Forelimb muscle (tissue), 1 donor: Measurements from ENCODE around the gene ACSS1. TPM values are rescaled to one million over a fixed set of nuclear protein-coding genes. Genes with fewer than 3 reads are reported as not detected.

ENCODE experiments used
- DNase-seq: peaks from one replicate; pipeline ENCODE4 v3.0.0-alpha.2; 2013; ENCODE audit warnings: low read depth
- polyA plus RNA-seq: library from polyadenylated mRNA; unstranded; fragments of 120-200 nt; gene quantifications from one replicate; pipeline ENCODE4 v1.2.1, GENCODE V29; 2013; ENCODE audit not compliant: insufficient read length

The ACSS1 gene
- polyA plus RNA-seq, result 16.5 TPM

- DNase-seq, result no peak
Observed at GRCh38 chr20:25058051-25058846, at the start of gene ACSS1. Gene ACSS1 (minus strand): TSS chr20:25058139. CDS start chr20:25058102, 37 bp downstream.

GRCh38 chr20:25103526-25103925, 45.6 kb upstream of the ACSS1 start:
- no peak for DNase-seq

- DNase-seq, result no peak
Observed at GRCh38 chr20:25100914-25101313, 43.0 kb upstream of the ACSS1 start.

- DNase-seq, result no peak
Observed at GRCh38 chr20:25099601-25100140, 41.7 kb upstream of the ACSS1 start.

DNA sequence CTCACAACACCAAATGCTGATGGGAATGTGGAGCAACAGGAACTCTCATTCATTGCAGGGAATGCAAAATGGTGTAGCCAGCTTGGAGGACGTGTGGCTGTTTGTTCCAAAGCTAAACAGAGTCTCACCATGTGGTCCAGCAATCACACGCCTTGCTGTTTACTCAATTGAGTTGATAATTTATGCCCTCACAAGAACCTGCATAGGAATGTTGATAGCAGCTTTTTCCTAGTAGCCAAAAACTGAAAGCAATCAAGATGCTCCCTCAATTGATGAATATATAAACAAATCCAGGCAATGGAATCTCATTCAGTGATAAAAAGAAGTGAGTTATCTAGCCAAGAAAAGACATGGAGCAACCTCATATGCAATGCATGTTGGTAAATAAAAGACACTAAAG, 39.6 kb upstream of the ACSS1 start:
- no peak for DNase-seq

DNA sequence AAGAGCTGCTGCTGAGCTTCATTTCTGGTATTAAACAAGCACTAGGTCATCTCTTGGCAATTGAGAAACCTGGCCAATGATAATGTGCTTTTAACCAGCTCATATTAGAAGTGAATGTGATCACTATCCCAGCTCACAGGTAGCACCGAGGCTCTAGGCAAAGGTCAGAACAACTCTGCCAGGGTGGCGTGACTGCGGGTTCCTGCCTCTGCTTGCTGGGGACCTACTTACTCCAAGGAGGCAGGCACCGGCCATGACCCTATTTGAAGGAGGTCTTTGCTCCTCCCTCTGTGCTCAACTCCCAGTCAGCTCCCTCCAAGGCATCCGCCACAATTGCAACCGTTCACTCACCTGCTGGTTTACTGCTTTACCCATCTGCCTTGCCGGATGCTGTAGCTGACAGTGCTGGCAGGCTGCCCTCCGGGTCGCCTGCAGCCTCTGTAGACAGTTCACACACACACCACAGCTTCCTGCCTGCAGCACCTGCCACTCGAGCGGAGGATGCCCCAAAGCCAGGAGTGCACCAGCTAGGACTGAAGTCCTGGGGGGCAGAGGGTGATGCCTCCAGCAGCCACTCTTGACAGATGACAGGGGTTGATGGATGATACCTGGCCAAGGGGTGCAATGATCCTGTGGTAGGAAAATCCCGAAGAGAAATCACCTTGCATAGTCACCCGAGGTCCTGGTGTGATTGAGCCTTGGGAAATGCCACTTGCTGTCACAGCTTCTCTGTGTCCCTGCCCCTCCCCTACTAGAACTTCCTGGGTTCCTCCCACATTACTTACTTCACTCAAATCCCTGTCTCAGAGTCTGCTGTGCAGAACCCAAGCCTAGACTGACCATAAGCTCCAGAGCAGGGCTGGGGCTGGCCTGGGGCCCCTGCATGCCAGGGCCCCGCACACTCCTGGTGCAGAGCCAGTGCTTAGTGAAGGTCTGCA, 32.8 kb upstream of the ACSS1 start:
- no peak for DNase-seq

GRCh38 chr20:25089662-25090061, 31.7 kb upstream of the ACSS1 start:
- no peak for DNase-seq

GRCh38 chr20:25089096-25089495, 31.2 kb upstream of the ACSS1 start:
- no peak for DNase-seq

DNA sequence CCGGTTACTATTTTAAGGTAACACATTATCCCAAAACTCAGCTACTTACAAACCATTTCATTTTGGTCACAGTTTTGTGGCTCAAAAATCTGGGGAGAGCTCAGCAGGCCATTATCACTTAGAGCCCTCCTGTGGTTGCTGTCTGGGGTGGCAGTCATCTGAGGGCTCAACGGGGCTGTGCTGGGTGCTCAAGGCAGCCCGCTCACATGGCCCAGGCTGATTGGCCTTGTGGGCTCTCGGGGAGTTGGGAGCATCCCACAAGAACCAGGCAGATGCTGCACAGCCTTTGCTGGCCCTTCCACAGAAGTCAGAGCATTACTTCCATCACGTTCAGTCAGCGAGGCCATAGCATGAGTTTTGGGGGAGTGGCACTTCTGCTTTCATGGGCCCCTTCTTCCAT, 30.3 kb upstream of the ACSS1 start:
- DNase-seq, result no peak

GRCh38 chr20:25087186-25087929, 29.4 kb upstream of the ACSS1 start:
- no peak for DNase-seq

DNA sequence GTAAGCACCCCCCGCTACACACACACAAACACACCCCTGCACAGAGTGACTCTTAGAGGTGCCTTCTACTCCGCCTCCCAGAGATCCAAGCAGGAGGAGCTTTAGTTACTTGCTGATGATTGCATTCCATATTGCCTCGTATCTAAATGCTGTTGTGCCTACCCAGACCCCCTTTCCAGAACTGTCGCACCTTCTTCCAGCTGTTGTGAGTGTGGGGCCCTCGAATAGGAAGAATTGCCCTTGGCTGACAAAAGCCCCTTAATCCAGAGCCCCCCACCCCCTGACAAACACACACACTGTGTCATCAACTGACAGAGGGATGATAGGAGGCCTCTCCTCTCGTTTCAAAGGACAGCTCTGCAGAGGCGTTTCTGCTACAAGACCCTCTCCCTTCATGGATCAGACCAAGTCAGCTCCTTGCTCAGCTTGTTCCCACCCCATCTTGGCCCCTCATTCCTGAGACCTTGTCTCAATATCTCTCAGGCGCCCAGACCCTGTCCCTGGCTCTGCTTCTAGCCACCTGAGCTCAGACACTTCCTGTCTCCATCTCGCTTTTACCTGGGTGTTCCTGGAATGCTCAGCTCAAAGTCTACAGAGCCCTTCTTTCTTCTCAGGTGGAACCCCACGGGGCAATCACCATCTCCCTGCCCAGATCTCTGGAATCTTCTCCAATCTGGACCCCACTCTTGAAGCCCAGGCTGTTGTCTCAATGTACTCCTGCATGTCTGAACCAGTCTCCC, 28.0 kb upstream of the ACSS1 start:
- no peak for DNase-seq

GRCh38 chr20:25084626-25085187, 26.8 kb upstream of the ACSS1 start:
- no peak for DNase-seq

GRCh38 chr20:25083773-25084625, 26.1 kb upstream of the ACSS1 start:
- DNase-seq, result no peak

GRCh38 chr20:25083141-25083772, 25.3 kb upstream of the ACSS1 start:
- DNase-seq, result no peak

GRCh38 chr20:25082498-25082873, 24.5 kb upstream of the ACSS1 start:
- DNase-seq, result no peak

- no peak for DNase-seq
Observed at GRCh38 chr20:25081730-25082497, 24.0 kb upstream of the ACSS1 start, which contains the start of gene VSX1. Gene VSX1 (minus strand): TSS chr20:25082141. CDS start chr20:25082096, 45 bp downstream.

- DNase-seq, result no peak
Observed at GRCh38 chr20:25081065-25081729, 23.3 kb upstream of the ACSS1 start.

GRCh38 chr20:25079171-25079570, 21.2 kb upstream of the ACSS1 start:
- no peak for DNase-seq
